Gastrocnemius medialis (tissue), 4 donors: ENCODE measurements around the gene S100A16. TPM values are rescaled to one million over a fixed set of nuclear protein-coding genes. Genes with fewer than 3 reads are reported as not detected.

Experiments
- ATAC-seq, 2 donors: fragments of 150-250 bp; one replicate each; pipeline ENCODE4 v1.9.1; 2016
- DNase-seq, 2 donors: peaks; one replicate each; pipeline ENCODE4 v3.0.0-alpha.2; 2019
- H3K27ac ChIP-seq, 4 donors: fragments of 200-600 bp; sonication (generic); 1 replicate in 1 of 4; 2 replicates in 3 of 4; pipeline ENCODE4 v1.5.1; 2016 to 2018; ENCODE audit warnings: mild to moderate bottlenecking in 2 of 4, moderate library complexity in 1 of 4
- H3K27me3 ChIP-seq, 3 donors: fragments of 200-600 bp; sonication (generic) in 2 of 3; 1 replicate in 1 of 3; 2 replicates in 2 of 3; pipeline versions ENCODE4 v1.5.1 to v1.6.0; 2016 to 2019; ENCODE audit warnings: mild to moderate bottlenecking in 1 of 3, moderate library complexity in 1 of 3
- H3K36me3 ChIP-seq, 2 donors: fragments of 200-600 bp; sonication (generic) in 1 of 2; one replicate each; pipeline ENCODE4 v1.5.1; 2017 to 2018
- H3K4me1 ChIP-seq, 2 donors: fragments of 200-600 bp; sonication (generic) in 1 of 2; one replicate each; pipeline ENCODE4 v1.5.1; 2016 to 2017; ENCODE audit warnings: mild to moderate bottlenecking in 2 of 2
- H3K4me3 ChIP-seq, 4 donors: fragments of 200-600 bp; sonication (generic) in 3 of 4; 1 replicate in 1 of 4; 2 replicates in 3 of 4; pipeline ENCODE4 v1.5.1; 2016 to 2019; ENCODE audit warnings: mild to moderate bottlenecking in 2 of 4
- H3K9me3 ChIP-seq, 3 donors: fragments of 200-600 bp; sonication (generic) in 2 of 3; 1 replicate in 1 of 3; 2 replicates in 2 of 3; pipeline ENCODE4 v1.5.1; 2016 to 2019
- CTCF ChIP-seq, 5 experiments: fragments of 450-650 bp in 3 of 5; fragments of 200-600 bp in 2 of 5; sonication (generic) in 2 of 5; IDR thresholded peaks in 4 of 5; conservative IDR thresholded peaks in 1 of 5; 1 replicate in 4 of 5; 2 replicates in 1 of 5; pipeline ENCODE4 v1.5.1; 2016 to 2019; ENCODE audit warnings: antibody characterized with exemption in 5 of 5, mild to moderate bottlenecking in 3 of 5, moderate library complexity in 3 of 5
- POLR2A ChIP-seq, 2 donors: fragments of 450-650 bp; IDR thresholded peaks; one replicate each; pipeline ENCODE4 v1.6.1; 2017; ENCODE audit warnings: antibody characterized with exemption in 2 of 2, mild to moderate bottlenecking in 2 of 2, moderate library complexity in 2 of 2
- in situ Hi-C, 4 donors: fragments of 200-750 bp; cut with MboI; loops; one replicate each; pipeline versions ENCODE4 v1.15.0 to v1.8.0; 2017; ENCODE audit warnings: low sequenced_read_pairs in 4 of 4
- intact Hi-C: fragments of 100-400 bp; cut with DNase I; formaldehyde crosslinking; loops from one replicate; pipeline ENCODE4 v1.15.1; 2023; ENCODE audit warnings: low total_unique reads
- total RNA-seq, 4 donors: library from RNA; depleted of rRNA; stranded (reverse); fragments of >200 nt; gene quantifications; one replicate each; pipeline versions ENCODE4 v1.1.0 to v1.2.3, GENCODE V29; 2016

Gene S100A16
- total RNA-seq, 4 donors from 2014 or later = 21.5 to 52.1 (median 40.7) TPM

GRCh38 chr1:153635872-153636271 lies 22.9 kb upstream of the S100A16 start:
- Histone ChIP-seq H3K36me3 (peaks cover 0 to 36% of the 10 kb centered on the region in 2 donors), H3K4me1 (peaks cover 70 to 75% of the 10 kb centered on the region in 2 donors), H3K27me3 (no peaks in the 10 kb centered on the region), H3K27ac (peak overlapping the region; percentile 95 to 100 (median 100)), H3K4me3 (peak overlapping the region; percentile 68 to 99 (median 94)), H3K9me3 (no peaks in the 10 kb centered on the region)
- in situ Hi-C loops (no loop called here), intact Hi-C loops (loop anchor here (10.0 kb wide), 2 partner anchors 789 to 1801 kb away; partner anchors contain the start of genes C2CD4D and RORC)
- TF ChIP-seq CTCF (IDR thresholded peaks at IDR 0.05 in 4 of 5, conservative IDR thresholded peaks at IDR 0.05 in 1 of 5) (no peak), POLR2A (IDR thresholded peaks at IDR 0.05) (no peak)
- no peak for DNase-seq
- ATAC-seq = no peak

- DNase-seq (peak; percentile 98 to 99), ATAC-seq (peak; percentile 77 to 88)
- H3K36me3 ChIP-seq = peaks cover 0 to 20% of the 10 kb centered on the region in 2 donors
- TF ChIP-seq CTCF (IDR thresholded peaks at IDR 0.05 in 4 of 5, conservative IDR thresholded peaks at IDR 0.05 in 1 of 5) = peak in 1 of 5 experiments; percentile 24
- peak; percentile 83 to 91 for TF ChIP-seq POLR2A (IDR thresholded peaks at IDR 0.05)
- peak within 1 kb of the TSS; percentile 68 to 99 (median 94) for H3K4me3 ChIP-seq
- peak within 1 kb of the TSS; percentile 95 to 100 (median 100) for H3K27ac ChIP-seq
- H3K27me3 ChIP-seq = no peaks in the 10 kb centered on the region
- peaks cover 61 to 75% of the 10 kb centered on the region in 2 donors for H3K4me1 ChIP-seq
- no peaks in the 10 kb centered on the region for H3K9me3 ChIP-seq
- in situ Hi-C loops = no loop called here
- intact Hi-C loops = loop anchor here (10.0 kb wide), 2 partner anchors 791 to 1799 kb away; partner anchors contain the start of genes C2CD4D and RORC
Measured at GRCh38 chr1:153633754-153634665, 21.1 kb upstream of the S100A16 start, which contains the start of gene CHTOP. CHTOP (plus strand) TSS chr1:153634066; CDS start chr1:153636589, 2,523 bp downstream.

- Histone ChIP-seq H3K36me3 (peaks cover 0 to 15% of the 10 kb centered on the region in 2 donors), H3K27ac (peak overlapping the region; percentile 95 to 100 (median 100)), H3K4me1 (peaks cover 57 to 70% of the 10 kb centered on the region in 2 donors), H3K27me3 (no peaks in the 10 kb centered on the region), H3K9me3 (no peaks in the 10 kb centered on the region), H3K4me3 (peak overlapping the region; percentile 38 to 99 (median 79))
- DNase-seq (no peak), ATAC-seq (peak; percentile 20 to 28)
- intact Hi-C loops = loop anchor here (10.0 kb wide), 2 partner anchors 792 to 1798 kb away; partner anchors contain the start of genes C2CD4D and RORC
- in situ Hi-C loops = no loop called here
- TF ChIP-seq CTCF (IDR thresholded peaks at IDR 0.05 in 4 of 5, conservative IDR thresholded peaks at IDR 0.05 in 1 of 5) = no peak
Measured at GRCh38 chr1:153633161-153633753, 20.3 kb upstream of the S100A16 start.

- DNase-seq (no peak), ATAC-seq (no peak)
- H3K27me3 ChIP-seq = no peaks in the 10 kb centered on the region
- intact Hi-C loops (loop anchor here (10.0 kb wide), 2 partner anchors 793 to 1797 kb away; partner anchors contain the start of genes C2CD4D and RORC), in situ Hi-C loops (no loop called here)
- peak overlapping the region; percentile 95 to 100 (median 100) for H3K27ac ChIP-seq
- TF ChIP-seq POLR2A (IDR thresholded peaks at IDR 0.05) (no peak), CTCF (IDR thresholded peaks at IDR 0.05 in 4 of 5, conservative IDR thresholded peaks at IDR 0.05 in 1 of 5) (no peak)
- H3K9me3 ChIP-seq = no peaks in the 10 kb centered on the region
- H3K4me3 ChIP-seq = peak overlapping the region in 1 of 4 donors; percentile 25
- H3K4me1 ChIP-seq = peaks cover 56 to 64% of the 10 kb centered on the region in 2 donors
- peaks cover 0 to 1% of the 10 kb centered on the region in 2 donors for H3K36me3 ChIP-seq
Measured at GRCh38 chr1:153631047-153632022, 18.4 kb upstream of the S100A16 start.
